Stimulated activated CD8-positive, alpha-beta memory T cell treated with anti-CD3 and anti-CD28 coated beads, Interleukin-15, amount 100 ng/mL, for 4 hours (primary cell): ENCODE results near the gene PGM5.
"Not testable (repeated sequence)": the region's sequence is repeated elsewhere in the genome, so short reads cannot be mapped to it uniquely, and the experiment has no call there.

Experiments
- DNase-seq, 2 donors: peaks; one replicate each; pipeline ENCODE4 v3.0.0-alpha.2; 2020; ENCODE audit warnings: low read depth in 2 of 2

PGM5 gene

DNA sequence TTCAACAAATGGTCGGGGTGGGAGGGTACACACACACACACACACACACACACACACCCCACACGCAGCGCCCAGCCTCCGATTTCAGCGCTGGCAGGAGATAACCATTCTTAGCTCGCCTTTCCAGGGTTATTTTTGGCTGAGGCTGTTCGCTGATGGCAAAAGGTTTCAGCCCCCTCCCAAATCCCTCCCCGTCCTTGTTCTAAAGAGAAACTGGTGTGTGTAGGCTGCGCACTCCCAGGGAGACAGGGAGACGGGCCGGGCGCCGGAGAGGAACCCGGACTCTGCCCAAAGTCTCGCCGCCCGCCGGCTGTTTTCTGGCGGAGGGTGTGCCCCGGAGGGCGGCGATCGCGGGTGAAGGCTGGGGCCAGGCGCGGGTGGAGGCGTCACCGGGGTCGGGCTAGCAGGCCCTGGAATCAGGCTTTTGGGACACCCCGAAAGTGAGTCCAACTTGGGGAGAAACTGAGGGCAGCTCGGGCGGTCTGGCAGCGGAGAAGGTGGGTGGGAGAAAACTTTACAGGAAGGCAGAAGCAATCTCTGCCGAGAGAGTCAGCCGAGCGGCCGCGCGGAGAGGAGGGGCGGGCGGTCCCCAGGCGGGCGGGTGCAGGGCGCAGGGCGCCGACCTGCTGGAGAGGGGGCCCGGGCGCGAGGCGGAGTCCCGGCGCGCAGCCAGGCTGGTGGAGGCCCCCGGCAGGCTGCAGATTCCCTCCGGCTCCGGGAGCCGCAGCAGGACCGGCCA is at the start of gene PGM5:
Gene PGM5 (plus strand): TSS at position 232 of the 739 bp plus-strand sequence. CDS start 517 bp downstream, outside the sequence.
- DNase-seq = not testable (repeated sequence)

DNA sequence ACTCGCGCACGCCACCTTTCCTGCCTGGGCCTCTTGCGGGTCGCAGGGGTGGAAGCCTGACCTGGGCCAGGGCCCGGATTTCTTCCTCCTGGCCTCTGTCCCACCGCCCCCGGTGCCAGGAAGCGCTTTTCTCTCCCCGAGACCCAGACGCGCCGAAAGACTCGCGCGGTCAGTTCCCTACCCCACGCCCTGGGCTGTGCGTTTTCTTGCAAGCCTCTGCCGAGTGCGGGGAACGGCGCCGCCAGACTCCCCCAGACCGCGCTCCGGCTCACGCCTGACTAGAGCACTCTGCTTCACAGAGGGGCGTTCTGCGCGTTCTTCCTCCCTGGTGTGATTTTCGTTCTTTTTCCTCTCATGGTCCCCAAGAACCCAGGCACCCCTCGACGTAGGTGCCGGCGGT is 49.3 kb upstream of the PGM5 start:
- not testable (repeated sequence) for DNase-seq

DNA sequence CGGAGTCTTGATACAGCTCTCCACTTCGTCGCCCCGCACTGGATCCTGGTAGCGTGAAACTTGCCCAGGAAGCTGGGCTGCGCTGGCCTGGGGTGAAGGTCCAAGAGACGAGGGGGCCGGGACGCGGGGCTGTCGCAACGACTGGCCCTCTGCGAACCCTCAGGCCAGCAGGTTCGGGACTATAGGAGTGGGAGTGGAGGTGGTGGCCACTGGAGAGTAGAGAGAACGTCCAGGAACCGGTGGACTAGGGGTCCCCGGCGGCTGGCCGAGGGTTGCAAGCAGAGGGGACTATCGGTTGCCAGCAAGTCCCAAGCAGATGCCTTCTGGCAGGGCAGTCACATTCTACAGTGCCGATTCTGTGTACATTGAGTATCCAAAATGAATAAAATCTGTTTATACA is 48.8 kb upstream of the PGM5 start:
- DNase-seq = not testable (repeated sequence)

DNA sequence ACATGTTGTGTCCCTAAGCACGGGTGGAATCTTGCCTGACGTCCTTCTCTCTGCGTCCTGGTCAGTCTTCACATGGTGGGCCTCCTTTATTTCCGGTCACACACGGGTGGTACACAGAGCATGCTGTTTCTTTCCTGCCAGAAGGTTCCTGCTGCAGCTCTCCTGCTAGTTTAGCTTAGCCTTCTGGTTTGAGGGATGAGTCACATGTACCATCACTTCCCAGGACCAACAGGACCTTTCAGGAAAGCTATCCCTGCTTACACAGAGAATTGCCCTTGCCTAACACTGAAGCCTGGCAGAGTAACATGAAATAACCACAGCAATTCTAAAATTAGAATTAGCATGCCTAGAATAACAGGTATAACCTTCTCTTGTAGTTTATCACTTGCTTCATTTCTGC is 45.2 kb upstream of the PGM5 start:
- DNase-seq = not testable (repeated sequence)

DNA sequence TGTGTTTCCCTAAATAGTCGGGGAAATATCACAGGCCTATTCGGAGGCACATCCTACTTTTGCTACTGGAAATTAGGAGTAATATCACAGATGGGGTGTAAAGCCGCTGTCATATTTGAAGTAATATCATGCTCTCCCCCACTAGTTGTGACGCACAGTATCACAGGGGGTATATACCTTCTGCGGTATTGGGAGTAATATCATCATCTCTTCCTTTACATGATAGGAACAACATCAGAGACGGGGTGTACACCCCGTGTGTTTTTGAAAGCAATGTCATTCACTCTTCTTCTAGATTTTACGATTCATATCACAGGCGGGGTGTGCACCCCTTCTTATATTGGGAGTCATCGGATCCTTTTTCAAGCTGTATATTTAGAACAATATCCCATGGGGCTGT is 38.2 kb upstream of the PGM5 start:
- not testable (repeated sequence) for DNase-seq

DNA sequence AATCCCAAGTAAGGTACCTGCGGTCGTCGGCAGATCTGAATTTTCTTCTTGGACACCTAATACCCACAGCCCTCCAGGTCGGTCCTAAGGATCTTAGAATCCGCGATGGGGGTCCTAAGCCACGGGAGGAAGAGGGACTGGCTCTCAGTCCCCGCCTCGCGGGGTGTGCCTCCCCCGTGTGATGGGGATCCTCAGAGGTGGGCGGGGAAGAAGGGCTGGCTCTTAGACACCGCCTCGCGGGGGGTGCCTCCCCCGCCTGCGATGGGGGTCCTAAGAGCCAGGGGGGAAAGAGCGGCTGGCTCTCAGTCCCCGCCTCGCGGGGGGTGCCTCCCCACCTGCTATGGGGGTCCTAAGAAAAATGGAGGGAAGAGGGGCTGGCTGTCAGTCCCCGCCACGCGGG is 32.7 kb upstream of the PGM5 start:
- not testable (repeated sequence) for DNase-seq

DNA sequence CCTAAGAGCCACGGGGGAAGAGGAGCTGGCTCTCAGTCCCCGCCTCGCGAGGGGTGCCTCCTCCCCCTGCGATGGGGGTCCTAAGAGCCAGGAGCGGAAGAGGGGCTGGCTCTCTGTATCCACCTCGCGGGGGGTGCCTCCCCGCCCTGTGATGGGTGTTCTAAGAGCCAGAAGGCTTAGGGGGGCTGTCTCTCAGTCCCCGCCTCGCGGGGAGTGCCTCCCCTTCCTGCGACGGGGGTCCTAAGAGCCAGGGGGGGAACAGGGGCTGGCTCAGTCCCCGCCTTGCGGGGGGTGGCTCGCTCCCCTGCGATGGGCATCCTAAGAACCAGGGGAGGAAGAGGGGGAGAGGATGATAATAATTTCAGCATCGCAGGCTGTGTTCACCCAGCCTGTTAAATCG is 31.9 kb upstream of the PGM5 start:
- not testable (repeated sequence) for DNase-seq

DNA sequence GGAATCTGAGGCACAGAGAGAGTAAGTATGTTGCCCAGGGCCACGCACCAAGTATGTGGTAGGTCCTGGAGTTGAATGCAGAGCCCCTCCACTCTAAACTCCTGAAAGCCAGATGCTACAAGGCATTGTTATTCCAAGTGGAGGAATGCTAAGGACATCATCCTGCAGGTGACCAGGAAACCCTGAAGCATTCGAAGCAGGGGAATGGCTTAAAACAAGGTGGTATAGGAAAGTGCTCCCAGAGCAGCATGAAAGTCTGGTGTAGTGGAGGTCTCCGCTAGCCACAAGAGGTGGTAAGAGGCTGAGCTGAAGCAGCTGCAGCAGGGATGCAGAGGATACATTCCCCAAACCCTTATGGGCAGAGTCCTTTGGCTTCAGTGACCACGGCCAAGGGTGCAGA is 27.3 kb upstream of the PGM5 start:
- not testable (repeated sequence) for DNase-seq

DNA sequence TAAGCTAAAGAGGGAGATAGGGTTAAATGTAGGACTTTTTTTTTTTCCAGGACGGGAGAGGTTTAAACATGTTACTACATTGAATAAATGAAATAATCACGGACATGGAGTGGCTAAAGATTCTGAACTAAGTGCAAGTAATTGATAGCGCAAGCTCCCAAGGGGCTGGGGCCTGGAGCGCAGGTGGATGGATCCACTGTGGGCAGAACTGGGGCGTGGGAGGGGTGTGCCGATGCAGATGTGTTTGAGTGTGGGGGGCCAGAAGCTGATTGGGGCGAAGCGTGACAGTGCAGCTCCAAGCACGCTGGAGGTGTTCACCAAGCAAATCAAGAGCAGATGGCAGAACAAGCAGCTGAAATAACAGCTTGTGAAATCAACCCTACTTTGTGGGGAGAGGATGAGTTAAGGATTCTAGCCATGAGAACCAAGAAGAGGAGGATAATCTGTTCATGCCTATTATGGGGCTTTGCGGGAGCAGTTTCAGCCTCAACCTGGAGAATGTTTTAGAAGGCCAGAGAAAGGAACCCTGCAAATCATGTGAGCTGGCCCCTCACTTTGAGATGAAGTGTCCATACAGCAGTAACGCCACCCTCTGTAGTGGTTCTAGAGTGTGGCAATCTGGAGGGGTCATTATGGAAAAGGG is 25.8 kb upstream of the PGM5 start:
- DNase-seq = not testable (repeated sequence)

DNA sequence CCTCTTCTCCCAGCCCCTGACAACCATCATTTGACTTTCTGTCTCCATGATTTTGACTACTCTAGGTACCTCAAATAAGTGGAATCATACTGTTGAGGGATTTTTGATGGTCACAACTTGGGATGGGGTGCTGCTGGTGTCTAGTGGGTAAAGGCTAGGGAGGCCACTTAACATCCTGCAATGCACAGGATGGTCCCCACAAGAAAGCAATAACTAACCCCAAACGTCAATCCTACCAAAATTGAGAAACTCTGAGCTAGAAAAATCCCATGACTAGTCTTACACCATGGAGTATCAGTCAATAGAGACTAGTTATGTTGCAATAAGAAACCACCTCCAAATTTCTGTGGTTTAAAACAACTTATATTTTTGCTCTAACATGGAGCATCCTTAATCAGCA is 24.3 kb upstream of the PGM5 start:
- DNase-seq = not testable (repeated sequence)

DNA sequence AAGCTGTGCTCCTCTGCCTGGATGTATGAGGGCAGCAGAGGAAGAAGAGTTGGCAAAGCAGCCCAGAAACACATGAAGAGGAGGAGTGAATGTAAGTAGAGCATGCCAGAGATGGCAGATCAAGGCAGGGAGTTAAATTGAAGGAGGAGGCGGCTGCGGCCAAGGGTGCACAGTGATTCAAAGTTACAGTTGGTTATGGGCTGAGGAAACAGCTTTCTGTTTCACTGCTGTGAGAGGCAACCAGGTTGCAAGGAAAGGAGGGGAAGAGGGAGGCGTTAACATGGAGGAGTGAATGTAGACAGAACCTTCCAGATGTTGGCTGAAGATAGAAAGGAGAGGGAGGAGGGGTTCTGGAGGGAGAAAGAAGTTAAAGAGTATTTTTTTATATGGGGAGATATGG is 20.5 kb upstream of the PGM5 start:
- DNase-seq = not testable (repeated sequence)

DNA sequence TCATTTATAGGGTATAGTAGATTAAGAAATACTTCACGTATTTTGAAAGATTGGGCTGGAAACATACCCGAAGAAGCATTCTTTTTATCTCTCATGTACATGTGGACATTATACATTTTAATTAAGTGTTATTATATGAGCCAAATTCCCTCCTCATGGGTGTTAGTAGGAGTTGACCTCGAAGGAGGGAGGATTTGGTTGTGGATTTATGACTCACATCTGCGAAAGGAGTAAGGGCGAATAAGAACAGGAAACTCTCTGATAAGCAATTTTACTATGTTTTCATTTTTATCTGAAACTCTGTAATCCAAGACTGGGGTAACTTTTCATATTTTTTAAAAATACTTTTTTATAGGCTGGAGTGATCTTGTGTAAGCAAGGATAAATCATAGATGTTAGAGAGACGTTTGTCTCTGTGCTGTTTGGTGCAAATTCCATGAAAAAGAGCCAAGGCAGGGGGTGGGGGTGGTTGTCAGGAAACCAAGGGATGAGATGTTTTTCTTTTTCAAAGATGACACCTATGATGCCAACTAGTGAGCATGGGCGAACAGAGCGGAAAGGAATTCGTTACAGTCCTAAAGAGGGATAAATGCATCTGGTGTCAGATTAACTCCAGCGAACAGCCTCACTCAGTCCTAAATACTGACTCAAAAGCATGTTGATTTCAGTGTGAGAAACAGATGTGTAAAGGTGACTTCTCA is 19.6 kb upstream of the PGM5 start:
- not testable (repeated sequence) for DNase-seq

DNA sequence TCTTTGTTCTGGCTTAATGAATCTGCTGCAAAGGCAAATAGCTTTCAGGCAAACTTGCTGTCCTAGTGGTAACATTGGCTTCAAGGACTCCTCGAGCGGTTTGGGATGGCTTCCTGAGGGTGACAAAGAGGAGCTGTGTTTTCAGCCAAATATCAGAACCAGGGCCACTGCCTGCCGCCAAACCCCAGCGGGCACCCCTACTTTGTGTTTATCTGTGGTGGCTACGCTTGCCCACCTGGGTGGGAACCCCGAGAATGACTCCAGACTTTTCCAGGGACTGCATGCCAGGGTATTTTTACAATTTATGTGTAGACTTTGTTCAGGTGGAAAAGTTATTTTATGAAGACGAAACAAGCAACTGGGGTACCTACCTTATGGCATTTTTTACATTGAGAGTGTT is 18.4 kb upstream of the PGM5 start:
- DNase-seq = not testable (repeated sequence)

DNA sequence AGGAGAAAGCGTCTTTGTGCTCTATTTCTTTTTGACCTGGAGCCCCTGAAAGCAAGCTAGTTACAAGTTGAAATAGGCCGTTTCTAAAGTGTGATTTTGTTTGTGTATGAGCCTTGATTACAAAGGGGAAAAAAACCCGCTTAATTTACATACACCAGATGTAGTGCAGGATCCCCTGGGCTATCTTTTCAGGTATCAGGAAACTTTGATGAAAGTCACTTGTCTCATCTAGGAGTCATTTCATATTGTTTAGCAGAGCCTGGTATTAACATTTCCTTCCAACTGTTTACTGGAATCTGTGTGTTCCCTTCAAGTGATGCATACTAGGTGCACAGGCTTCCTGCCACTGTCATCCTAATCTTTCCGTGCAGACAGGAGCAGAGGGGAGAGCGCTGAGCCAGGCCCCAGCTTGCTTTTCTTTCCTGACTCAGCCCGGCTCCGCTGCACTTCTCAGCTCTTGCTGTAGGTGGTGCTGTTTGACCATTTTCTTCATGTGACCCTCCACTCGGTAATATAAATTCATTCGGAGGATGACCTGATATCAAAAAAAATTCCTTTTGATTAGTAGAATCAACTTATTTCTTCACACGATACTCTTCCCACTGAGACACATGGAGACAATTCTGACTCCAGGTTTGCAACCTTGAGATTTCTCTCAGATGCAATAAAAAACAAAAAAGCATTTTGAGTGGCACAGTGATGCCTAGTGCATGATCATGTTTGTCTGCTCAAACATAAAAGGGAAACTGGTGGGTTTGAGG is 14.0 kb upstream of the PGM5 start:
- DNase-seq = not testable (repeated sequence)

DNA sequence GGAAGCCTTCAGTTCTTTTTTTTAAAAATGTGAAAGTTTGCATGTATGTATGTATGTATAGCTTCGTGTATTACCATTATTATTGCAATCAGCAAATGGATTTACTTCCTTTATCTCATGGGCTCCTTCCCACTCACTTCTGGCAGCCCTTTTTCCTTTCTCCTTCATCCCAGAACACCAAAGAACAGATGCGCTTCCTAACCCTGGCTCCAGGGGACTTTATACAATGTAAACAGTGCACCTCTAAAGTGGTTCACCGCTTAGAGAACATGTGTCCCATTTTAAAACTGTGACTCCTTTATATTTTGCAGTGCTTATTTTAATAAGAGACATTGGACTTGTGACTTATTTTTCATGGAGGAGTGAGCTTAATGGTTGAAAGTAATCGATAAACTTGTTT is 13.2 kb upstream of the PGM5 start:
- not testable (repeated sequence) for DNase-seq

DNA sequence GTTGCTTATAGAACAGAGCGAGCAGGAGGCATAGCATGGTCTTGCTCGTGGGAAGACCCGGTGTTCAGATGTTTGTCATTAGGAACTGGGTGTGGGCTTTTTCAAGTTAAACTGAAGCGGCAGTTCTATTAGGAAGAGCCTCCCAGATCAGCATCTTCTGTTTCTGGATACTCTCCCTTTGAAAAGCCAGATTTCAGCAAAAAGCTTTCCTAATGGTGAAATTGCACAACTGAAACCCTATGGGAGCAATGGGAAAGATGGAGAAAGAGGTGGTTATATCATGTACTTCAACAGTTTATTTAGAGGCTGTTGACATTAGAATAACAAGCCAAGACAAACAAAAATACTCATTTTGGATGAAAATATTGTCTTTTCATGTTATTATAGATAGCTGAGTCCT is 12.4 kb upstream of the PGM5 start:
- not testable (repeated sequence) for DNase-seq

DNA sequence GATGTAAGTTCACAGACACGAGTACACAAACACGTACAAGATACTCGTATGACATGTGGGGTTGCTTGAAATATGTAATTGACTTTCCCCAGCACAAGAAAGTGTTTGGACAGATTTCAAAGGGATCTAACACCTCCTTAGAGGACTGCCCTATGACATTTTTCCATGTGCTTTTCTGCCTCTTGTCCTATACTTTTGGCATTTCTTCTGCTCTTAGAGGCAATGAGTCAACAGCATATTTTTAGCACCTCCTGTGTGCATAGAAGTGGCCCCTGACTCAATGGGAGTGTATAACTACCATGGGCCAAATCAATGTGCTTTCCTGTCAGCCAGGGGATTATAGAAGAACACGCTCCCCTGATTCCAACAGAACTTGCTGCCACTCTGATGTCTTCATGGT is 4.7 kb upstream of the PGM5 start:
- not testable (repeated sequence) for DNase-seq

DNA sequence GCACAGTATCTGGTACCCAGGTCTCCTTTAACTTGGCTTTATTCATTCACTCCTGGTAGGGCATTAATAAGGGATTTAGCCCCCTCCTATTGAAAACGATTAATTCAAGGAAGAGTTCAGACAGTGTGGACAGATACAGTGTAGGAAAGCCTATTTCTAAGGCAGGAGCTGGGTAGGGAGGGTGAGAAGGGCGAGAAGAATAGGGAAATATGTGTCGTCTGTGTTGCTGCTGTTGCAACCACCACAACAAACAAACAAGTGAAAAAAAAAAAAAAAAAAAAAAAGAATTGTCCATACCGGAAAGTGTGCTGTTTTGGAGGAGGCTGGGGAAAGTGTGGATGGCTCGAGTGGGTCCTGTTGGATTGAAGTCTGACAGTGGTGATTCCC is 425 bp upstream of the PGM5 start:
- not testable (repeated sequence) for DNase-seq

DNA sequence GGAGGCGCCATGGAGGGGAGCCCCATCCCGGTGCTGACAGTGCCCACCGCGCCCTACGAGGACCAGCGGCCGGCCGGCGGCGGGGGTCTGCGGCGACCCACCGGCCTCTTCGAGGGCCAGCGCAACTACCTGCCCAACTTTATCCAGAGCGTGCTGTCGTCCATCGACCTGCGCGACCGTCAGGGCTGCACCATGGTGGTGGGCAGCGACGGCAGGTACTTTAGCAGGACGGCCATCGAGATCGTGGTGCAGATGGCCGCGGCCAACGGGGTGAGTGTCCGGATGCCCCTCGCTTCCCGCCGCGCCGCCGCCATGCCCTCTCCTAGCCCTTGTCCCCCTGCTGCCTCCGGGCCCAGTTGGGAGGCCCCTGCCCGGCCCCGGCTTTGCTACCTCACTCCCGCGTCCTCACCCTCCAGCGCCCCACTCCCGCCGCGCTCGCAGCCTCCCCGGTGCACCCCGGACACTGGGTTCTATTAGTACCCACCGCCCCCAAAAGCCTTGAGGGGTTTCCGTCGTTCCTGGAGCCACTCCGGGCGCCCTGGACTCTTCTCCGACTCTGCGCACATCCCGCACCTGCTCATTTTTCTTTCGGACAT is 806 bp downstream of the PGM5 start:
- not testable (repeated sequence) for DNase-seq

DNA sequence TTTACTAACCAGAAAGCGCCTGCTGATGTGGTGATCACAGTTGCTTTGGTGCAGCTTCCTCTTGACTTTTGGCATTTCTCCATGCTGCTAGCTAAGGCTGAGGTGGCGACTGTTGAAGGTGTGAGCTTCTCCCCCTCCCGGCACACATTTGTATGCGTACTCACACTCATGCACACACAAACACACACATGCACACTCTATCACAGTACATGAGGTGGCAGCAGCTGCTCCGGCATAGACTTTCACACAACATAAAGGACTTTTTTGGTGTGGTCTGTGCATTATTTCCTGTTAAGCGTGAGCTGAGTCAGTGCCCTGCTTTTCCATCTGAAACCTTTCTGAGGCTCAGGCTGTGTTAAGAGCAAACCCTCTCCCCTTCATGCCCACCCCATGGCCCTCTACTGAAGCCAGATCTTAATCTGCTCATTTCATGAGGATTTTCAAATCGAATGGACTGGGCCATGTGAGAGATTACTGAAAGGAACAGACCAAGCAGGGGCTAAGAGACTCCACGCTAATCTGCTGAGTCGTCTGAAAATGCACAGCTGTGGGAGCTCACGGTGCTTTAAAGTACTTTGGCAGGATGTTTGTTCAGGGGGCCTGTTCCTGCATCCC is 10.6 kb downstream of the PGM5 start:
- not testable (repeated sequence) for DNase-seq

DNA sequence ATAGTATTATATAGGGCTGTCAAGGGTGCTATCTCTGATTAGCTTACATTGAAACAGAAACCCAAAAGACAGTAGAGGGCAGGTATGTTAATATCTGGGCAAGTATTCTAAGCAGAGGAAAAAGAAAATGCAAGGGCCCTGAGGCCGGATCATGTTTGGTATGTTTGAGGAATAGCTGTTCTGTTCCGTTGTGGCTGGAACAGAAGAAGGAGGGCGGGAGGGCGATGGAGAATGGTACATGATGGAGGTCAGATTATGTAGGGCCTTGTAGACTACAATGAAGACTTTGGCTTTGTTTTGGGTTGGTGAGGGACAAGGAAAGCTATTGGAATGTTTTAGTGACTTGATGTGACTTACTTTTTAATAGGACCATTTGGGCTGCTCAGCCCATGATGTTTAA is 19.4 kb downstream of the PGM5 start:
- not testable (repeated sequence) for DNase-seq
